ENCODE data around the gene NCS1.

DNA sequence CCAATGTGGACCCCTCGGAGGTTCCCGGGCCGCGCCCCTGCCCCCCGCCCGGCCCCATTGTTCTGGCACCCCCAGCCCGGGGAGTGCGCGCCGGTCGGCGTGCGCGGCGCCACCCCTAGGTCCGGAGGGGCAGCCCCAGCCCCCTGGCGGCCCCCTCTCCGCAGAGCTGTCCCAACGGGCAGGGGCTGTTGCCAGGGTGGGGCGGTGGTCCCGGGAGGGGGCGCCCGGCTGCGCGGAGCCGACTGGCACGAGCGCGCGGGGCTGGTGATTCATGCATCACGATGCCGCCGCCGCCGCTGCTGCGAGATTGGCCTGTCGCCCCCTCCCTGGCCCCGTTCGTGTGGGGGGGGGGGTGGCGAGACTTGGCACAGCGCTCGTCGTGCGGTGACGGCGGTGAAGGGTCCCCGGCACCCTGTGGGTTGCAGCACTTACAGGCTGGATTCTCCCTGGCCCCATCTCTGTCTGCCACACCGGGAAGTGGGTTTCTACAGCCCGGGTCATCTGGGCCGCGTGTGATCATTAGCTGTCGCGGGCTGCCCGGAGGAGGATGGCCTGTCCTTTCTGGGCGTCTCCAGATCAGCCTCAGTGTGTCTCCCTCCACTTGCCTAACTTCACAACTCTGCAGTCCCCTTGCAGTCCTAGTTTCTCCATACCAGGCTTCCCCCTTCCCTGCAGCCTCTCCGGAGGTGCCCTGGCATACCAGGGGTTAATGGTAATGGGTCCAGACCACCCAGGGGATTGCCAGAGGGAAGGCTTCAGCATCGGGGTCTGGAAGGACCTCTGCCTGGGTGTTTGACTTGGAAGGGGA, 858 bp downstream of the NCS1 start:
- TF ChIP-seq, protein P1, sequence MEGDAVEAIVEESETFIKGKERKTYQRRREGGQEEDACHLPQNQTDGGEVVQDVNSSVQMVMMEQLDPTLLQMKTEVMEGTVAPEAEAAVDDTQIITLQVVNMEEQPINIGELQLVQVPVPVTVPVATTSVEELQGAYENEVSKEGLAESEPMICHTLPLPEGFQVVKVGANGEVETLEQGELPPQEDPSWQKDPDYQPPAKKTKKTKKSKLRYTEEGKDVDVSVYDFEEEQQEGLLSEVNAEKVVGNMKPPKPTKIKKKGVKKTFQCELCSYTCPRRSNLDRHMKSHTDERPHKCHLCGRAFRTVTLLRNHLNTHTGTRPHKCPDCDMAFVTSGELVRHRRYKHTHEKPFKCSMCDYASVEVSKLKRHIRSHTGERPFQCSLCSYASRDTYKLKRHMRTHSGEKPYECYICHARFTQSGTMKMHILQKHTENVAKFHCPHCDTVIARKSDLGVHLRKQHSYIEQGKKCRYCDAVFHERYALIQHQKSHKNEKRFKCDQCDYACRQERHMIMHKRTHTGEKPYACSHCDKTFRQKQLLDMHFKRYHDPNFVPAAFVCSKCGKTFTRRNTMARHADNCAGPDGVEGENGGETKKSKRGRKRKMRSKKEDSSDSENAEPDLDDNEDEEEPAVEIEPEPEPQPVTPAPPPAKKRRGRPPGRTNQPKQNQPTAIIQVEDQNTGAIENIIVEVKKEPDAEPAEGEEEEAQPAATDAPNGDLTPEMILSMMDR (IDR thresholded peaks at IDR 0.05; ENCODE audit: low read depth, low read length), result no peak
- TF ChIP-seq EZH2phosphoT487 (IDR thresholded peaks at IDR 0.05; ENCODE audit: low read depth), result no peak
